Tibial nerve (tissue), 3 donors: Measurements from ENCODE around the gene PTPRM.

Source experiments
- POLR2A ChIP-seq, 2 donors: fragments of 450-650 bp; IDR thresholded peaks; one replicate each; pipeline ENCODE4 v1.6.1; 2017; ENCODE audit warnings: antibody characterized with exemption in 2 of 2, mild to moderate bottlenecking in 2 of 2, moderate library complexity in 2 of 2
- TF ChIP-seq, protein P1 (sequence below), 5 experiments: fragments of 200-600 bp in 3 of 5; fragments of 450-650 bp in 2 of 5; sonication (generic) in 3 of 5; IDR thresholded peaks; one replicate each; pipeline ENCODE4 v1.5.1; 2016 to 2019; ENCODE audit warnings: antibody characterized with exemption in 5 of 5, mild to moderate bottlenecking in 3 of 5, moderate library complexity in 2 of 5

DNA sequence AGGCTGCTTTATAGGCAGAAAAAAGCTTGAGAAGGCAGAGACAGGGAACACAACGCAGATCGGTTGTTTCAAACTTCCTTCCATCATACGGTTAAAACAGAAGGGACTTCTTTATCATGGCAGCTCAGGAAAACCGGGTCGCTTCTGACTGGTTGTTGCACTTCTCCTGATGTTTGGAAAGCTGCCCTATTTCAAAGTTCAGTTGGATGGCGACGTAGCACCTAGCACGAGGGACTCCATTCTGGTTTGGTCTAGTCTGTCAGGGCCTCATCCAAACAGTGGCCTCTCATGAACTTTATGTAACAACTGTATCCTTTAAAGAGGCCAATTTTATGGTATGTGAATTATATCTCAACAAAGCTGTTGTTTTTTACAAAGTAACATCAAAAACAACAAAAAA is 832.0 kb downstream of the PTPRM start:
- TF ChIP-seq, protein P1, sequence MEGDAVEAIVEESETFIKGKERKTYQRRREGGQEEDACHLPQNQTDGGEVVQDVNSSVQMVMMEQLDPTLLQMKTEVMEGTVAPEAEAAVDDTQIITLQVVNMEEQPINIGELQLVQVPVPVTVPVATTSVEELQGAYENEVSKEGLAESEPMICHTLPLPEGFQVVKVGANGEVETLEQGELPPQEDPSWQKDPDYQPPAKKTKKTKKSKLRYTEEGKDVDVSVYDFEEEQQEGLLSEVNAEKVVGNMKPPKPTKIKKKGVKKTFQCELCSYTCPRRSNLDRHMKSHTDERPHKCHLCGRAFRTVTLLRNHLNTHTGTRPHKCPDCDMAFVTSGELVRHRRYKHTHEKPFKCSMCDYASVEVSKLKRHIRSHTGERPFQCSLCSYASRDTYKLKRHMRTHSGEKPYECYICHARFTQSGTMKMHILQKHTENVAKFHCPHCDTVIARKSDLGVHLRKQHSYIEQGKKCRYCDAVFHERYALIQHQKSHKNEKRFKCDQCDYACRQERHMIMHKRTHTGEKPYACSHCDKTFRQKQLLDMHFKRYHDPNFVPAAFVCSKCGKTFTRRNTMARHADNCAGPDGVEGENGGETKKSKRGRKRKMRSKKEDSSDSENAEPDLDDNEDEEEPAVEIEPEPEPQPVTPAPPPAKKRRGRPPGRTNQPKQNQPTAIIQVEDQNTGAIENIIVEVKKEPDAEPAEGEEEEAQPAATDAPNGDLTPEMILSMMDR (IDR thresholded peaks at IDR 0.05), result no peak
- TF ChIP-seq POLR2A (IDR thresholded peaks at IDR 0.05), result no peak
